Stimulated activated CD8-positive, alpha-beta memory T cell treated with anti-CD3 and anti-CD28 coated beads, Interleukin-2, amount 100 ng/mL, for 1 hour (primary cell): Measurements from ENCODE around the gene GCNT4.
"Not testable (repeated sequence)": the region's sequence is repeated elsewhere in the genome, so short reads cannot be mapped to it uniquely, and the experiment has no call there.

Experiments
- DNase-seq, 2 donors: peaks; one replicate each; pipeline ENCODE4 v3.0.0-alpha.2; 2020; ENCODE audit warnings: low read depth in 2 of 2

GCNT4 gene

GRCh38 chr5:75052192-75053053, at the start of gene GCNT4:
GCNT4 (minus strand) TSS chr5:75052558; CDS start chr5:75030037, 22,521 bp downstream.
- no peak for DNase-seq

GRCh38 chr5:75095956-75096355, 43.6 kb upstream of the GCNT4 start:
- not testable (repeated sequence) for DNase-seq

GRCh38 chr5:75091597-75091996, 39.2 kb upstream of the GCNT4 start:
- DNase-seq: no peak

- DNase-seq: no peak
Measured at GRCh38 chr5:75089662-75090061, 37.3 kb upstream of the GCNT4 start.

GRCh38 chr5:75089137-75089536, 36.8 kb upstream of the GCNT4 start:
- DNase-seq: no peak

- no peak for DNase-seq
Measured at GRCh38 chr5:75088648-75089047, 36.3 kb upstream of the GCNT4 start.

- DNase-seq: no peak
Measured at GRCh38 chr5:75081510-75081909, 29.2 kb upstream of the GCNT4 start.

- DNase-seq: not testable (repeated sequence)
Measured at GRCh38 chr5:75079346-75079745, 27.0 kb upstream of the GCNT4 start.

- no peak for DNase-seq
Measured at GRCh38 chr5:75078027-75078426, 25.7 kb upstream of the GCNT4 start.

- no peak for DNase-seq
Measured at GRCh38 chr5:75072061-75072460, 19.7 kb upstream of the GCNT4 start.

- no peak for DNase-seq
Measured at GRCh38 chr5:75071100-75071499, 18.7 kb upstream of the GCNT4 start.

GRCh38 chr5:75067434-75067833, 15.1 kb upstream of the GCNT4 start:
- DNase-seq: no peak

GRCh38 chr5:75062925-75063531, 10.7 kb upstream of the GCNT4 start:
- no peak for DNase-seq

GRCh38 chr5:75059912-75060545, 7.7 kb upstream of the GCNT4 start:
- no peak for DNase-seq

- no peak for DNase-seq
Measured at GRCh38 chr5:75058986-75059535, 6.7 kb upstream of the GCNT4 start.

- DNase-seq: no peak
Measured at GRCh38 chr5:75057561-75057960, 5.2 kb upstream of the GCNT4 start.

GRCh38 chr5:75055727-75056144, 3.4 kb upstream of the GCNT4 start:
- no peak for DNase-seq

- DNase-seq: no peak
Measured at GRCh38 chr5:75054134-75054930, 2.0 kb upstream of the GCNT4 start.

- DNase-seq: peak in 1 of 2 donors; percentile 28
Measured at GRCh38 chr5:75053304-75054133, 1.2 kb upstream of the GCNT4 start.

- no peak for DNase-seq
Measured at GRCh38 chr5:75053054-75053303, 621 bp upstream of the GCNT4 start.

GRCh38 chr5:75051217-75051751, 1.1 kb downstream of the GCNT4 start:
- no peak for DNase-seq
